ENCODE measurements around the gene MPEG1.

MPEG1 gene

GRCh38 chr11:59171508-59172322, 41.0 kb downstream of the MPEG1 start, which contains the start of gene DTX4:
Gene DTX4, plus strand, starts transcription at chr11:59172132. Its CDS starts 464 bp downstream, at chr11:59172596.
- DNase-seq (ENCODE audit: low read depth, low spot score): peak; percentile 97

GRCh38 chr11:59164028-59164427, 48.7 kb downstream of the MPEG1 start:
- DNase-seq (ENCODE audit: low read depth, low spot score): no peak
